Measurements from ENCODE around the gene CXCL3. TPM values are rescaled to one million over a fixed set of nuclear protein-coding genes. Genes with fewer than 3 reads are reported as not detected.

CXCL3 gene
- total RNA-seq, 2 donors from 2014 or later, result 1.4 to 4.8 TPM

DNA sequence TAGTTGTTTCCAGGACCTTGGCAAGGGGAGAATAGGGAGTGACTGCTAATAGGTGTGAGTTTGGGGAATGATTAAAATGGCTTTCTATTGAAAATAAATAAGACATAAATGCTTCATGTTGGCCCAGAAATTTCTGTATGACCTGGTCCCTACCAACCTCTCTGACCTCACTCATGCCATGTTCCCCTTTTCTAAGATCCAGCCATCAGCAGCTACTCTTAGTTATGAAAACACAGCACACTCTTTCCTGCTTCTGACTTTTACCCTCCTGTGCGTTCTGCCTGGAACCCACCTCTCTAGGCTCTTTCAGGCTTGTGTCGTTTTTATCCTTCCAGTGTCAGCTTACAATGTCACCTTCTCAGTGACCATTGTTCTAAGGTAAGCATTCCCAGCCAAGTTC, 25.2 kb downstream of the CXCL3 start:
- DNase-seq (ENCODE audit: low spot score), result no peak
- TF ChIP-seq POLR2A (IDR thresholded peaks at IDR 0.05) (no peak), POLR2AphosphoS5 (IDR thresholded peaks at IDR 0.05) (no peak)
- TF ChIP-seq, protein P1, sequence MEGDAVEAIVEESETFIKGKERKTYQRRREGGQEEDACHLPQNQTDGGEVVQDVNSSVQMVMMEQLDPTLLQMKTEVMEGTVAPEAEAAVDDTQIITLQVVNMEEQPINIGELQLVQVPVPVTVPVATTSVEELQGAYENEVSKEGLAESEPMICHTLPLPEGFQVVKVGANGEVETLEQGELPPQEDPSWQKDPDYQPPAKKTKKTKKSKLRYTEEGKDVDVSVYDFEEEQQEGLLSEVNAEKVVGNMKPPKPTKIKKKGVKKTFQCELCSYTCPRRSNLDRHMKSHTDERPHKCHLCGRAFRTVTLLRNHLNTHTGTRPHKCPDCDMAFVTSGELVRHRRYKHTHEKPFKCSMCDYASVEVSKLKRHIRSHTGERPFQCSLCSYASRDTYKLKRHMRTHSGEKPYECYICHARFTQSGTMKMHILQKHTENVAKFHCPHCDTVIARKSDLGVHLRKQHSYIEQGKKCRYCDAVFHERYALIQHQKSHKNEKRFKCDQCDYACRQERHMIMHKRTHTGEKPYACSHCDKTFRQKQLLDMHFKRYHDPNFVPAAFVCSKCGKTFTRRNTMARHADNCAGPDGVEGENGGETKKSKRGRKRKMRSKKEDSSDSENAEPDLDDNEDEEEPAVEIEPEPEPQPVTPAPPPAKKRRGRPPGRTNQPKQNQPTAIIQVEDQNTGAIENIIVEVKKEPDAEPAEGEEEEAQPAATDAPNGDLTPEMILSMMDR (IDR thresholded peaks at IDR 0.05), result no peak
- no peaks in the 10 kb centered on the region for H3K27me3 ChIP-seq (replicated peaks; ENCODE audit: insufficient read depth)
- H3K27ac ChIP-seq, result no peak overlapping the region
- H3K4me3 ChIP-seq, result no peak overlapping the region
- H3K9me3 ChIP-seq, result no peaks in the 10 kb centered on the region
- no peaks in the 10 kb centered on the region for H3K4me1 ChIP-seq (replicated peaks)
- no peaks in the 10 kb centered on the region for H3K36me3 ChIP-seq
- WGBS, result 33% methylated on average over 2 of the region's 2 CpGs
- intact Hi-C loops (cut with DNase I), result no loop called here

DNA sequence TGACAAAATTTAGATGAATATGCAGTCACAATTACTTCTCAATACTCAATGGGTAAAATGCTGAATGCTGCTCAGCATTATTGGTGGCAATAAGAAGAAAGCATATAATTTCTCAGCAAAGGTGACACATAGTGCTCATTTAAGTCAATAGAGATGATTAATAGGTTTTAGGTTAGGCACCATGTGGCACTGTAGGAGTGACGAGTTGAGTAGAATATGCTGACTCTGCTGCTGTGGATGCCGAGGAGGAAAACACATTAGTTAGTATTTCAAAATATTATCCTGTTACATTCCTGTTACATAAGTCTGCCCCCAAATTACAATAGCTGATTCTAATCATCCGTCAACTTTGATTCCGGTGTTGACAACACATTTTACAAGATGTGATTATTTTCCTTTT, 26.4 kb downstream of the CXCL3 start:
- DNase-seq (ENCODE audit: low spot score), result no peak
- Histone ChIP-seq H3K4me1 (replicated peaks) (no peaks in the 10 kb centered on the region), H3K4me3 (no peak overlapping the region), H3K27me3 (replicated peaks; ENCODE audit: insufficient read depth) (no peaks in the 10 kb centered on the region), H3K9me3 (no peaks in the 10 kb centered on the region), H3K27ac (no peak overlapping the region), H3K36me3 (no peaks in the 10 kb centered on the region)
- TF ChIP-seq POLR2AphosphoS5 (IDR thresholded peaks at IDR 0.05) (no peak), POLR2A (IDR thresholded peaks at IDR 0.05) (no peak)
- TF ChIP-seq, protein P1 (IDR thresholded peaks at IDR 0.05), result no peak
- 80% methylated on average over 4 of the region's 4 CpGs for WGBS
- intact Hi-C loops (cut with DNase I), result no loop called here

DNA sequence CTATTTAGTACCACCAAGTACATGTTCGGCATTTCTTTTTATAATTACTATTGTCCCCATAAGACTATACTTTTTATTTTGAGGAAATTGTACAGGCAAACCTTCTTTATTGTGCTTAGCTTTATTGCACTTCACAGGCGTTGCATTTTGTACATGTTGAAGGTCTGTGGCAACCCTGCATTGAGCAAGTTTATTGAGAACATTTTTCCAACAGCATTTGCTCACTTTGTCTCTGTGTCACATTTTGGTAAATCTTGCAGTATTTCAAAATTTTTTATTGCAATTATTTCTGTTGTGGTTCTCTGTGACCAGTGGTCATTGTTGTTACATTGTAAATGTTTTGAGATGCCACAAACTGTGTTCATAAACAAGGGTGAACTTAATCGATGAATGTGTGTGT, 29.2 kb downstream of the CXCL3 start:
- Histone ChIP-seq H3K4me1 (replicated peaks) (no peaks in the 10 kb centered on the region), H3K36me3 (no peaks in the 10 kb centered on the region), H3K27ac (no peak overlapping the region), H3K9me3 (no peaks in the 10 kb centered on the region), H3K27me3 (replicated peaks; ENCODE audit: insufficient read depth) (no peaks in the 10 kb centered on the region), H3K4me3 (no peak overlapping the region)
- intact Hi-C loops (cut with DNase I), result no loop called here
- DNase-seq (ENCODE audit: low spot score), result no peak
- WGBS, result 94% methylated on average over 3 of the region's 3 CpGs
- TF ChIP-seq POLR2AphosphoS5 (IDR thresholded peaks at IDR 0.05) (no peak), POLR2A (IDR thresholded peaks at IDR 0.05) (no peak)
- TF ChIP-seq, protein P1 (IDR thresholded peaks at IDR 0.05), result no peak

DNA sequence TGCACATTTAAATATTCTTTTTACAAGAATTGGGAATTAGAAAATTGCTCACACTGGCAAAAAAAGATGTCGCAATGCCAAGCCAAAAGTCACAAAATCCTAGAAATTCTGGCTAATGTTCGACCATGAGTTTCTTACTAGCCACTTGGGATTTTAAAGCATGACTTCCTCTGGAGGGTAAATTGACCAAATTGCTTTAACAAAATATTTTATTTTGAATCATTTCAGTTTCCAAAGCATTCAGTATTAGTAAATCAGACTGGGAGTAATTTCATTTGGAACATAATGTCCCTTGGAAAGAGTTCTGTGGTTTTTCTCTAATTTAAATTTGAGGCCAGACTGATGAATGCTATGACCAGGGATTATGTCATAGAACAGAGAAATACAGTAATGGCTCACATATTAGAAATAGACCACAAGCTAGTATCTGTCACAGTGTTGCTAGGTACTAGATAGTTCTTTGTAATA, 32.4 kb downstream of the CXCL3 start:
- TF ChIP-seq POLR2AphosphoS5 (IDR thresholded peaks at IDR 0.05) (no peak), POLR2A (IDR thresholded peaks at IDR 0.05) (no peak)
- TF ChIP-seq, protein P1 (IDR thresholded peaks at IDR 0.05), result no peak
- Histone ChIP-seq H3K4me1 (replicated peaks) (no peaks in the 10 kb centered on the region), H3K9me3 (no peaks in the 10 kb centered on the region), H3K36me3 (no peaks in the 10 kb centered on the region), H3K27ac (no peak overlapping the region), H3K27me3 (replicated peaks; ENCODE audit: insufficient read depth) (no peaks in the 10 kb centered on the region), H3K4me3 (no peak overlapping the region)
- WGBS, result 68% methylated on average over 2 of the region's 2 CpGs
- intact Hi-C loops (cut with DNase I), result no loop called here
- no peak for DNase-seq (ENCODE audit: low spot score)

DNA sequence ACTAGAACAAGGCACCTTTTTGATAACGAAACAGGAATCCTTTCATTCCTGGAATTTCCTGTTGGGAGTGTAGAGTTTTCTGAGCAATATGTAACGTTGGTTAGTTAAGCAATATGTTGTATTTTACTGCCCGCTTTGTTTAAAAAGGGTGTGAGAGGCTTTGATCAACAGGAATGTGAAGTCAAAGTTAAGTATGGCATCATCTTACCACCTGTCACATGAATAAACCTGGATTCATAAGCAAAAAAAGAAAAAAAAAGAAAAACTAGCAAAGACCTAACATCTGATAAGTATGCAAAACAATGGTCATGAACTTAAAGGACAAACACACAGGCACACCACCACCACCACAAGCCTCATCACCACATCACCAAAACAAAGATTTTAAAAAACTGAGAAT, 33.0 kb downstream of the CXCL3 start:
- Histone ChIP-seq H3K9me3 (no peaks in the 10 kb centered on the region), H3K27ac (no peak overlapping the region), H3K4me3 (no peak overlapping the region), H3K27me3 (replicated peaks; ENCODE audit: insufficient read depth) (no peaks in the 10 kb centered on the region), H3K4me1 (replicated peaks) (no peaks in the 10 kb centered on the region), H3K36me3 (no peaks in the 10 kb centered on the region)
- intact Hi-C loops (cut with DNase I), result no loop called here
- 16% methylated on average over 3 of the region's 3 CpGs for WGBS
- TF ChIP-seq POLR2A (IDR thresholded peaks at IDR 0.05) (no peak), POLR2AphosphoS5 (IDR thresholded peaks at IDR 0.05) (no peak)
- TF ChIP-seq, protein P1 (IDR thresholded peaks at IDR 0.05), result no peak
- no peak for DNase-seq (ENCODE audit: low spot score)
